Mesothelial cell of epicardium (in vitro differentiated cells): ENCODE data around the gene TEX29. TPM values are rescaled to one million over a fixed set of nuclear protein-coding genes. Genes with fewer than 3 reads are reported as not detected.

ENCODE experiments used
- DNase-seq, 2 experiments: peaks; one replicate each; pipeline ENCODE4 v3.0.0; 2021; ENCODE audit warnings: low spot score in 2 of 2; ENCODE audit not compliant: unreplicated experiment in 2 of 2
- H3K27ac Mint-ChIP-seq: 2 replicates; pipeline ENCODE4 v1.8.0; 2021; ENCODE audit warnings: mixed read lengths
- H3K27me3 Mint-ChIP-seq: 2 replicates; pipeline ENCODE4 v1.8.0; 2021; ENCODE audit warnings: low read depth, mixed read lengths
- H3K36me3 Mint-ChIP-seq: 2 replicates; pipeline ENCODE4 v1.8.0; 2021; ENCODE audit warnings: mixed read lengths
- H3K4me1 Mint-ChIP-seq: 2 replicates; pipeline ENCODE4 v1.8.0; 2021; ENCODE audit warnings: mixed read lengths
- H3K4me3 Mint-ChIP-seq: 2 replicates; pipeline ENCODE4 v1.8.0; 2021; ENCODE audit warnings: mild to moderate bottlenecking, moderate library complexity, mixed read lengths
- H3K9me3 Mint-ChIP-seq: 2 replicates; pipeline ENCODE4 v1.8.0; 2021; ENCODE audit warnings: mixed read lengths
- CTCF ChIP-seq: fragments of 200-600 bp; sonication (generic); IDR thresholded peaks from one replicate; pipeline ENCODE4 v1.5.0; 2021; ENCODE audit warnings: antibody characterized with exemption; ENCODE audit not compliant: unreplicated experiment
- total RNA-seq: library from RNA; stranded (reverse); gene quantifications from 3 replicates; pipeline ENCODE4 v1.2.1, GENCODE V29; 2021

The TEX29 gene
- total RNA-seq, 1 donor from 2014 or later = 0.45 TPM

- H3K9me3 Mint-ChIP-seq = no peaks in the 10 kb centered on the region
- H3K36me3 Mint-ChIP-seq = peaks cover 25% of the 10 kb centered on the region
- H3K4me3 Mint-ChIP-seq = no peak overlapping the region
- no peaks in the 10 kb centered on the region for H3K27me3 Mint-ChIP-seq
- DNase-seq = no peak
- no peaks in the 10 kb centered on the region for H3K4me1 Mint-ChIP-seq
- no peak overlapping the region for H3K27ac Mint-ChIP-seq
- no peak for TF ChIP-seq CTCF
These were observed 27.5 kb upstream of the TEX29 start for GRCh38 chr13:111292710-111293485.

GRCh38 chr13:111295886-111296285 lies 24.6 kb upstream of the TEX29 start:
- Mint-ChIP-seq H3K27me3 (no peaks in the 10 kb centered on the region), H3K27ac (no peak overlapping the region), H3K9me3 (no peaks in the 10 kb centered on the region), H3K36me3 (peaks cover 25% of the 10 kb centered on the region), H3K4me1 (no peaks in the 10 kb centered on the region), H3K4me3 (no peak overlapping the region)
- TF ChIP-seq CTCF = no peak
- DNase-seq = no peak

GRCh38 chr13:111296417-111296816 lies 24.0 kb upstream of the TEX29 start:
- DNase-seq = no peak
- H3K27me3 Mint-ChIP-seq = no peaks in the 10 kb centered on the region
- H3K4me3 Mint-ChIP-seq = no peak overlapping the region
- peaks cover 28% of the 10 kb centered on the region for H3K36me3 Mint-ChIP-seq
- no peak for TF ChIP-seq CTCF
- H3K4me1 Mint-ChIP-seq = no peaks in the 10 kb centered on the region
- no peaks in the 10 kb centered on the region for H3K9me3 Mint-ChIP-seq
- H3K27ac Mint-ChIP-seq = no peak overlapping the region

- Mint-ChIP-seq H3K4me3 (no peak overlapping the region), H3K36me3 (peaks cover 28% of the 10 kb centered on the region), H3K4me1 (no peaks in the 10 kb centered on the region), H3K9me3 (no peaks in the 10 kb centered on the region), H3K27me3 (no peaks in the 10 kb centered on the region), H3K27ac (no peak overlapping the region)
- no peak for DNase-seq
- TF ChIP-seq CTCF = no peak
These were observed 22.0 kb upstream of the TEX29 start for GRCh38 chr13:111298214-111298975.

GRCh38 chr13:111302045-111302726 lies 18.3 kb upstream of the TEX29 start:
- H3K36me3 Mint-ChIP-seq = peaks cover 57% of the 10 kb centered on the region
- TF ChIP-seq CTCF = no peak
- H3K9me3 Mint-ChIP-seq = peaks cover 6% of the 10 kb centered on the region
- H3K4me1 Mint-ChIP-seq = no peaks in the 10 kb centered on the region
- H3K27me3 Mint-ChIP-seq = no peaks in the 10 kb centered on the region
- H3K27ac Mint-ChIP-seq = no peak overlapping the region
- no peak for DNase-seq
- H3K4me3 Mint-ChIP-seq = no peak overlapping the region
